ENCODE measurements around the gene DNASE2. TPM values are rescaled to one million over a fixed set of nuclear protein-coding genes. Genes with fewer than 3 reads are reported as not detected.

Gene DNASE2, protein sequence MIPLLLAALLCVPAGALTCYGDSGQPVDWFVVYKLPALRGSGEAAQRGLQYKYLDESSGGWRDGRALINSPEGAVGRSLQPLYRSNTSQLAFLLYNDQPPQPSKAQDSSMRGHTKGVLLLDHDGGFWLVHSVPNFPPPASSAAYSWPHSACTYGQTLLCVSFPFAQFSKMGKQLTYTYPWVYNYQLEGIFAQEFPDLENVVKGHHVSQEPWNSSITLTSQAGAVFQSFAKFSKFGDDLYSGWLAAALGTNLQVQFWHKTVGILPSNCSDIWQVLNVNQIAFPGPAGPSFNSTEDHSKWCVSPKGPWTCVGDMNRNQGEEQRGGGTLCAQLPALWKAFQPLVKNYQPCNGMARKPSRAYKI
- total RNA-seq (2022; extraction: Qiagen RNA extraction; ENCODE audit: low read depth): 26.4 to 33.8 TPM (median 31.6 TPM) in 5 replicates

DNA sequence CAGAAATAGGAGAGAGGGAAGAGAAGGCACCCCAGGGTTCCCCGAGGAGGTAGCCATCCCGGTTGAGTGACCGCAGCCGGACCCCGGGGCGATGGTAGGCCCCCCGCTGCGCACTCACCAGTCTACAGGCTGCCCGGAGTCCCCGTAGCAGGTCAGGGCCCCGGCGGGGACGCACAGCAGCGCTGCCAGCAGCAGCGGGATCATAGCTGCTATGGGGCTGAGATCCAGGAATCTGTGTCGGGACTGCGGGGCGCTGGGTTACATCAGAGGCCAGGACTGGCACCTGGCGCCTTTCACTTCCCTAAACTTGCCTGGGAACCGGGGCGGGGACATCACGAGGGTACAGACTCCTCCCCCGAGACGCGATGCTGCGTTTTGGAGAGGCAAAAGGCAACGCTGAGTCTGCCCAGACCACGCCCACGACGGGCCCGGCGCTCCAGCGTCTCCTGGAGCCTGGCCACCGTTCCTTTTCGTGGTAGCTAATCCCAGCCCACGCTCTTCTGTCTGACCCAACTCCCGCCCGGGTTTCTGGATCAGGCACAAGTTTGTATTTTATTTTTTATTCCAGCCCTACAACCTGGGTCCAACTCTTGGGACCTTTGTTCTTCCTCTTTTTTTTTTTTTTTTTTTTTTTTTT lies at the start of gene DNASE2:
Gene DNASE2 (minus strand): TSS at position 278 of the 637 bp plus-strand sequence. CDS start 74 bp downstream, at position 204.

DNA sequence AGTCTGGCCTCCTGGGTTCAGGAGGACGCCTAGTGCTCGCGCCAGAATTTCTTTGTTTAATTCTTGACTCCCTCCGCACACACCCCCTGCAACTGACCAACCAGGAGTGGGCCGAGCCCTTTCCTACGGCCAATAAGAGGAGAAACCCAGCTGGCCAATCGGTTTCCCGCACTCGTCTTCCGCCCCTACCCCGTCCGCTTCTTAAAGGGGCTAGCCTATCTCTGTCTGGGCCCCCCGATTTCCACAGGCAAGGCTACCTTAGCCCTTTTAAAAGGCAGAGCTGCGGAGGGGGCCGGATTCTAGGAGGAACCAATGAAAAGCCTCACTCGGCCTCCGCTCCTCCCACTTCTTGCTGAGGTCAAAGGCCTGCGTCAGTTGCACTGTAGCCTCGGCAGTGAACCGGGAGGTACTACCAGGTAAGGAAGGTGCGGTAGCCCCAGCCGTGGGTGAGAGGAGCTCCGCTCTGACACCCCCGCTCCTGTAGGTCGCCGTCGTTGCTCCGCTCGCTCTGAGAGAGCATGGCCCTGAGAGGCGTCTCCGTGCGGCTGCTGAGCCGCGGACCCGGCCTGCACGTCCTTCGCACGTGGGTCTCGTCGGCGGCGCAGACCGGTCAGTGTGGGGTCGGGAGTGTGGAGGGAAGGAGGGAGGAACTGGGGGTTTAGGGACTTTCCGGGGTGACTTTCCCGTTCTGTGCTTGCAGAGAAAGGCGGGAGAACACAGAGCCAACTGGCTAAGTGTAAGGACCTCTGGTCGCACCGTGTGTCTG lies 9.7 kb upstream of the DNASE2 start, which contains the start of gene GCDH:
Gene GCDH (plus strand): TSS at position 374 of the 766 bp plus-strand sequence. CDS start 145 bp downstream, at position 519.

DNA sequence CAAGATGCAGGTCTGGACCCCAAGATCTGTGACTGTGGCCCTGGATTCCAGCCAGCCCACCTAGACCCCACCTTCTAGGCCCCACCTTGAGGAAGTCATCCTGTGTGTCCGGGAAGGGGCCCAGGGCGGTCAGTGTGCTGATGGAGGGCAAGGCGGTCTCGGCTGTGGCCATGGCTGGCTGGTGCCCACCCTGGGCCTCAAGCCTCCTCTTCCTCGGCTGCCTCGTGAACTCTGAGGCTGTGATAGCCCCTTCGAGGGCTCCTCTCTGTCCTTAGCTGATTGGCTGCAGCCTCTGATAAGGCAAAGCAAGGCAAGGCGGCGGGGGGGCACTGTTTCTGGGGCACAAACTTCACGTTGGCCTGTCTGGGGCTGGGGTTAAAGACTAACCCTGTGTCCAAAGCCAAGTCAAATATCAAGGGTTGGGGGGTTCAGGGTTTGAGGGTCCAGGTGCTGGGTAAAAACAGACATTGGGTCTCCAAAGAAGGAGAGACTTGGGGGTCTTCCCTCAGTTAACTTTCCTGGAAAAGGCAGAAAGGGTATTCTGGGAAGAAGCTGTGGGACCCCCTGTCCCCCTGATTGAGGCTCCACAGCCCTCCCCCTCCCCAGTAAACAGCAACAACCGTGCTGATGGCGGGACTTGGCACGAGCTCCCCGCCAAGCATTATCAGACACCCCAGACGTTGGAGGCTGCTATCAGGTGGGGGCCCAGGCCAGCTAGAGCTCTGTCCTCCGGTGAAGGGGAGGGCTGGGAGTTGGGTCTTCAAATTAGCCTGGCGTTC lies 5.9 kb upstream of the DNASE2 start, which contains the start of gene KLF1:
Gene KLF1 (minus strand): TSS at position 233 of the 779 bp plus-strand sequence. CDS start 61 bp downstream, at position 172.

DNA sequence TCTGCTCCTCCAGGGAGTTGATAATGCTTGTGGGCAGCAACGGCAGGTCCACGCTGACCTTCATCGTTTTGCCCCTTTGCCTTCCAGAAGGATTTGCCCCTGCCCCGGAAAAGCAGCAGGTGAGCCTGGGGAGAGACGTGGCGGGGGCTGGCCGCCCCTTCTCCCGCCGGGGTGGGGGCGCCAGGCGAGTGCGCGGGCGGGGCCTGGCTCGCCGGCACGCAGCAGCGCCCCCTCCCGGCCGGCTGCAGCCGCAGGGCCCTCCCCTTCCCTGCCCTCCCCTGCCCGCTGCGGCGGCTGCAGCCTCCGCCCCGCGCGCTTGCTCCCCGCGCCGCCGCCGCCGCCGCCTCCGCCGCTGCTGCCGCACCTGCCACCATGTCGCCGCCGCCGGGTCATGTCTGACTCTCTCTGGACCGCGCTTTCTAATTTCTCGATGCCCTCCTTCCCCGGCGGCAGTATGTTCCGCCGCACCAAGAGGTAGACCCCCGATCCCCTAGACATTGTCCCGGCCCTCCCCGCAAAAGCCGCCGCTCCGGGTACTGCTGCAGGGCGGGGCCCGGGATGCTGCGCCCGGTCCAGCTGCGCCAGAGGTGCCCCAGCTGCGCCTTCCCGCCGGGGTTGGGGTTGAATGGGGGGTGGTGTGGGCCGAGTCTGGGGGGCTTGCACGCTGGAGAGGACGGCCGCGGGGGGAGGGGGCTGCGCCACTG lies 42.9 kb downstream of the DNASE2 start, which contains the start of gene MAST1:
Gene MAST1 (plus strand): TSS at position 334 of the 704 bp plus-strand sequence. CDS start 58 bp downstream, at position 392.

DNA sequence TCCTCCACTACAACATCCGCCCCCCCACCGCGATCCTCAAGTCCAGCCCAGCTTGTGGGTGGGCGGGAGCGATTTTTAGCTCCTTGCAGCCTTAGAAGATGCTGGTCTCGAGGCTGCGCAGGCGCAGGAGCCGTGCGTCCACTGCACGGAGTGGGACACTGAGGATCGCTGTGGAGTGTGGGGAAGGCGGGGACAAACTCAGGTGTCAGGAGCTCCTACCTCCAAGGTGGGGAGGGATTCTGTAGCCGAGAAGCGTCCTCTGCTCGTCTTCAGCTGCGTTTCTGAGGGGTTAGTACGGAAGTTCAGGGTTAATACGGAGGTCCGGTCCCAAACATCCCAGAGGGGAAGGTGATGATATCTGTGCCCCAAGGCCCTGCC lies 46.7 kb downstream of the DNASE2 start, which contains the start of gene RTBDN:
Gene RTBDN (minus strand): TSS at position 14 of the 378 bp plus-strand sequence. CDS start 4,600 bp downstream, outside the sequence.

Other genes starting within 250 kb of the DNASE2 start
- gene MAN2B1, start 214.7 kb downstream of the DNASE2 start, total RNA-seq (2022; extraction: Qiagen RNA extraction; ENCODE audit: low read depth): 16.4 to 20.7 TPM (median 17.5 TPM) in 5 replicates
- 7.6 to 13.8 TPM (median 10.8 TPM) in 5 replicates for gene WDR83, start 214.6 kb downstream of the DNASE2 start, total RNA-seq (2022; extraction: Qiagen RNA extraction; ENCODE audit: low read depth)
- 42.7 to 54.1 TPM (median 50.9 TPM) in 5 replicates for gene DHPS, start 199.6 kb downstream of the DNASE2 start, total RNA-seq (2022; extraction: Qiagen RNA extraction; ENCODE audit: low read depth)
- not detected in 5 replicates for gene GNG14, start 193.5 kb downstream of the DNASE2 start, total RNA-seq (2022; extraction: Qiagen RNA extraction; ENCODE audit: low read depth)
- 9.4 to 13.1 TPM (median 11.1 TPM) in 5 replicates for gene FBXW9, start 184.8 kb downstream of the DNASE2 start, total RNA-seq (2022; extraction: Qiagen RNA extraction; ENCODE audit: low read depth)
- 26.5 to 38.1 TPM (median 34.8 TPM) in 5 replicates for gene TNPO2, start 157.5 kb downstream of the DNASE2 start, total RNA-seq (2022; extraction: Qiagen RNA extraction; ENCODE audit: low read depth)
- gene TRIR, start 146.8 kb downstream of the DNASE2 start, total RNA-seq (2022; extraction: Qiagen RNA extraction; ENCODE audit: low read depth): 154 to 217 TPM (median 198 TPM) in 5 replicates
- gene GET3, start 144.0 kb downstream of the DNASE2 start, total RNA-seq (2022; extraction: Qiagen RNA extraction; ENCODE audit: low read depth): 66.0 to 99.1 TPM (median 96.6 TPM) in 5 replicates
- 0.05 to 0.10 TPM (median 0.08 TPM) in 3 of 5 replicates, not detected in the others for gene BEST2, start 129.7 kb downstream of the DNASE2 start, total RNA-seq (2022; extraction: Qiagen RNA extraction; ENCODE audit: low read depth)
- 9.1 to 13.2 TPM (median 10.1 TPM) in 5 replicates for gene HOOK2, start 105.9 kb downstream of the DNASE2 start, total RNA-seq (2022; extraction: Qiagen RNA extraction; ENCODE audit: low read depth)
- 80.8 to 152 TPM (median 131 TPM) in 5 replicates for gene JUNB, start 90.0 kb downstream of the DNASE2 start, total RNA-seq (2022; extraction: Qiagen RNA extraction; ENCODE audit: low read depth)
- gene PRDX2, start 79.6 kb downstream of the DNASE2 start, total RNA-seq (2022; extraction: Qiagen RNA extraction; ENCODE audit: low read depth): 0.41 to 0.94 TPM (median 0.74 TPM) in 5 replicates
- gene THSD8, start 79.4 kb downstream of the DNASE2 start, total RNA-seq (2022; extraction: Qiagen RNA extraction; ENCODE audit: low read depth): 8.2 to 20.2 TPM (median 11.8 TPM) in 4 of 5 replicates, not detected in the other
- gene RNASEH2A, start 74.9 kb downstream of the DNASE2 start, total RNA-seq (2022; extraction: Qiagen RNA extraction; ENCODE audit: low read depth): 26.5 to 49.9 TPM (median 42.8 TPM) in 5 replicates
- 0.10 to 0.77 TPM (median 0.27 TPM) in 4 of 5 replicates, not detected in the other for gene RTBDN, start 46.9 kb downstream of the DNASE2 start, total RNA-seq (2022; extraction: Qiagen RNA extraction; ENCODE audit: low read depth)
- 1.0 to 3.0 TPM (median 1.9 TPM) in 5 replicates for gene MAST1, start 42.9 kb downstream of the DNASE2 start, total RNA-seq (2022; extraction: Qiagen RNA extraction; ENCODE audit: low read depth)
- gene KLF1, start 5.8 kb upstream of the DNASE2 start, total RNA-seq (2022; extraction: Qiagen RNA extraction; ENCODE audit: low read depth): 0.08 TPM in 1 of 5 replicates, not detected in the others
- 8.9 to 12.5 TPM (median 9.9 TPM) in 5 replicates for gene GCDH, start 9.7 kb upstream of the DNASE2 start, total RNA-seq (2022; extraction: Qiagen RNA extraction; ENCODE audit: low read depth)
- 0.23 to 0.55 TPM (median 0.40 TPM) in 5 replicates for gene SYCE2, start 37.8 kb upstream of the DNASE2 start, total RNA-seq (2022; extraction: Qiagen RNA extraction; ENCODE audit: low read depth)
- 77.7 to 87.4 TPM (median 81.4 TPM) in 5 replicates for gene FARSA, start 52.3 kb upstream of the DNASE2 start, total RNA-seq (2022; extraction: Qiagen RNA extraction; ENCODE audit: low read depth)
- 606 to 640 TPM (median 607 TPM) in 5 replicates for gene CALR, start 57.2 kb upstream of the DNASE2 start, total RNA-seq (2022; extraction: Qiagen RNA extraction; ENCODE audit: low read depth)
- 73.6 to 84.7 TPM (median 79.2 TPM) in 5 replicates for gene RAD23A, start 64.4 kb upstream of the DNASE2 start, total RNA-seq (2022; extraction: Qiagen RNA extraction; ENCODE audit: low read depth)
- 30.1 to 55.5 TPM (median 52.4 TPM) in 5 replicates for gene GADD45GIP1, start 75.8 kb upstream of the DNASE2 start, total RNA-seq (2022; extraction: Qiagen RNA extraction; ENCODE audit: low read depth)
- 0.09 to 0.16 TPM in 2 of 5 replicates, not detected in the others for gene DAND5, start 88.1 kb upstream of the DNASE2 start, total RNA-seq (2022; extraction: Qiagen RNA extraction; ENCODE audit: low read depth)
- gene NFIX, start 114.0 kb upstream of the DNASE2 start, total RNA-seq (2022; extraction: Qiagen RNA extraction; ENCODE audit: low read depth): 3.8 to 5.0 TPM (median 4.2 TPM) in 5 replicates
- 0.62 to 1.0 TPM (median 0.77 TPM) in 5 replicates for gene LYL1, start 221.4 kb upstream of the DNASE2 start, total RNA-seq (2022; extraction: Qiagen RNA extraction; ENCODE audit: low read depth)
- 39.1 to 48.0 TPM (median 46.0 TPM) in 5 replicates for gene TRMT1, start 235.3 kb upstream of the DNASE2 start, total RNA-seq (2022; extraction: Qiagen RNA extraction; ENCODE audit: low read depth)
- gene NACC1, start 236.8 kb upstream of the DNASE2 start, total RNA-seq (2022; extraction: Qiagen RNA extraction; ENCODE audit: low read depth): 34.1 to 43.7 TPM (median 40.6 TPM) in 5 replicates